Renal cortex interstitium (tissue), 11 donors: ENCODE data around the gene THRAP3. TPM values are rescaled to one million over a fixed set of nuclear protein-coding genes. Genes with fewer than 3 reads are reported as not detected.
"Not testable (repeated sequence)": the region's sequence is repeated elsewhere in the genome, so short reads cannot be mapped to it uniquely, and the experiment has no call there.

Experiments used
- DNase-seq, 11 donors: peaks; one replicate each; pipeline ENCODE4 v3.0.0-alpha.2; 2013; ENCODE audit warnings: low read depth in 9 of 11, low spot score in 4 of 11; ENCODE audit errors: extremely low read depth in 1 of 11
- polyA plus RNA-seq, 3 donors: library from polyadenylated mRNA; unstranded; fragments of 120-200 nt; gene quantifications; one replicate each; pipeline ENCODE4 v1.2.1, GENCODE V29; 2013; ENCODE audit not compliant: insufficient read length in 3 of 3

THRAP3 gene
- polyA plus RNA-seq, 3 donors = 145 to 151 (median 147) TPM

DNA sequence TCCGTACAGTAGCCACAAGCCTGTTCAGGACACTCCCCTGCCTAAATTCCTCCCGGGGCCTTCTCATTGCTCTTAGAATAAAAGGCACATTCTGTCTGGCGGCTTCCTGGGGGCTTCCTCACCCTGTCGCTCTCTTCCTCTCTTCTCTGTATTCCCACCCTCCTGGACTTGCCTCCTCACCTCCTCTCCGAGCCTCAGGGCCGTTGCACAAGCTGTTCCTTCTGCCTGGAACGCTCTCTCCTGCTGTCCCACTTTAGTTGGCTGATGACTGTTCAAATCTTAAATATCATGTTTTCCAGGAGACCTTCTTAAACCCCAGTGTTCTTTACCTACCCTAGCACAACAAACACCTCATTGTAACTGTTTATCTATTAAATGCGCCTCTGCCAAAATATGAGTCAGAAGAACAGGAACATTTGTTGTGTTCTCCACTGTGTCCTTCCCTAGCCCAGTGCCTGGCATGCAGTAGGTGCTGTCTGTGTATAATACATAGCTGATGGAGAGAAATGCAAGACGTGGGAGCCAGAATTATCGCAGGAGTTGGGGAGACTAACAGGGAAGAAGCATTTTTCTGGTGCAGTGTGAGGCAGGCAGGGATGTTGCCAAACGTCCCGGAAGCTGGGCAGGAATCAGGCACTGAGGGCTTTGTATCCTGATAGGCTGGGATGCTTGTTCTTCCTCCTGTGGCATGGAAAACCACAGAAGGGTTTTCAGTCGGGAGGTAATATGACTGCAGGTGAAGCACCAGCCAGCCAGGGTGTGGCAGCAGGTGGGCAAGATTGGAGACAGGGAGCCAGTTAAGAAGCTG, 24.1 kb upstream of the THRAP3 start:
- DNase-seq = no peak

DNA sequence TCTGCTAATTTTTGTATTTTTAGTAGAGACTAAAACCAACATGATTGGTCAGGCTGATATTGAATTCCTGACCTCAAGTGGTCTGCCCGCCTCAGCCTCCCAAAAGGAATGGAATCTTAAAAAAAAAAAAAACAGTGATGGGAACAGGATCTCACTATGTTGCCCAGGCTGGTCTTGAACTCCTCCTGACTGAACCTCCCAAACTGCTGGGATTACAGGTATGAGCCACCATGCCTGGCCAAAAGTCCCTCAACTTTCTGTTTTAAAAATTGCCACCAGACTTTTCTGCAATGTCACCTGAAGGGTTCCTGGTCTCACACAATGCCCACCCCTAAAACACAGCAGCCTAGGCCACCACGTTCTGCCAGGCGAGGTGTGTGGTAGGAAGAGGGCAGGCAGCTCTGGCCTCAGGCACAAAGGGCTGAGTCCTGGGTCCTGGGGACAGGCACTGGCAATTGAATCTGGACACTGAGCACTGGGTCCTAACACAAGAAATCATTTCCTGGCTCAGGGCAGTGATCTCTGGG, 21.2 kb upstream of the THRAP3 start:
- DNase-seq = no peak

DNA sequence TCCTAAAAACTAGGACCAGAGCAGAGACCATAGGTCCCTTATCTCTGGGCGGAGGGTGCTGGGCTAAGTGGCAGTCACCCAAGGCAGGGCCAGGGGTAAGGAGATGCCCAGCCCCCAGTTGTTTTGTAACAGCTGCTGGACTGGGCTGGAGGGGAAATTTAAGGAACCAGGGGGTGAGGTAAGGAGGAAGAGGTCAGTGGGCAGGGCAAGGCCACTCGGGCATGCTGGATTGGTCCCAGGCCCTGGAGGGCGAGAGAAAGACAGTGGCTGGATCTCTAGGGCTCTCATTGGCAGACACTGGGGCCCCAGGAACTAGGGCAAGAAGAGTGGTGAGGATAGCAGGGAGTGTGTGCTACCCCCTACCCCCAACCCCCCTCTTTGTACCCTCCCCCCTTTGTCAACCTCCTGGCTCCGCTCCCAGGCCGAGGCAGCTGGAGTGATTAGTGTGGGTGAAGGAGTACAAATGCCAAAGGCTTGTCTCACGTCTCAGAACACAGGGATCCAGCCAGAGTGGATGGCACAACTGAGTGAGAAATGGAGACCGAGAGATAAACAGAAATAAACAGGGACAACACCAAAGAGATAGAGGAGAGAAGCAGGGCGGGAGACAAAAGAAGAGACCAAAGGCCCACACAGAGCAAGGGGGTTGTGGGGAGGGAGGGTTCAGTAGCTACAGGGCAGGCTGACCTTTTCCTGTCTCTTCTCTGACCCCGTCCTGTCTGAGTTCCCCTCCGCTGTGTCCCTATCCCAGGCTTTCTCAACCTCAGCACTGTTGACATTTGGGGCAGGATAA, 20.5 kb upstream of the THRAP3 start:
- DNase-seq = no peak

DNA sequence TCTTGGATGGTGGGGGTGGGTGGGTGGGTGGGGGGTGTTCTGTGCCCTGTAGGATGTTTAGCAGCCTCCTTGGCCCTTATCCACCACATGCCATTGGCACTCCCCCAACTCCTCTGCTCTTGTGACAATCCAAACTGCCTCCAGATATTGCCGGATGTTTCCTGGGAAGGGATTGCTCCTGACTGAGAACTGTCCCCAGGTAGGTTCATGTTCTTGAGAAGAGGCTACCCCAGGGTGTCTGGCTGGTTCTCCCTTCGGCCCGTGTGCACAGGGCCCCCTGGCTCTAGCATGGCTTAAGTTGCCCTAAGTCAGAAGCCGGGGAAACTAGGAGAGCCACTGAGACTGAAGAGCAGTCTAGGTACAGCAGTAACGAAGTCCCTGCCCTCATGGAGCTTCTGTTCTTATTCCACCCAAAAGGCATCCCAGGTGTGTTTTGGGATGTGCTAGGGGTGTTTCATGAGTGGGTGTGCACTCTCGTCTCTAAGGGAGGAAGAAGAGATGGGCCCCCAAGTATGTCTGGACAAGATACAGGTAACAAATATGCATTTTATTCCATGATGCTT, 19.8 kb upstream of the THRAP3 start:
- no peak for DNase-seq

DNA sequence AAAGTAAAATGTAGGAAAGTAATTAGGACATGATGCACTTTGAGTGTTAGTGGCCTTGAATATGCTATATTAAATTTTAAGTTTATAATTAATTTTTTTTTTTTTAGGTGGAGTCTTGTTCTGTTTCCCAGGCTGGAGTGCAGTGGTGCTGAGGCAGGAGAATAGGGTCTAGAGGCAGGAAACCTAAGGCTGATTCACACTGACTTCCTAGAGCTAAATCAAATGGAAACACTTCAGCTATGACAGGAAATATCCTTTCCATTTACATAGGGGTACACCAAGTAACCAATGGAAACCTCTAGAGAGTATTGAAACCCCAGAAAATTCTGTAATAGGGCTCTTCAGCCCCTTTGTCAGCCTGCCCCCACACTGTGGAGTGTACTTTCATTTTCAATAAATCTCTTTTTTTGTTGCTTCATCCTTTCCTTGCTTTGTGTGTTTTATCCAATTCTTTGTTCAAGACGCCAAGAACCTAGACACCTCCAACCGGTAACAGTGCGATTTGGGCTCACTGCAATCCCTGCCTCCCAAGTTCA, 17.9 kb upstream of the THRAP3 start:
- no peak for DNase-seq

DNA sequence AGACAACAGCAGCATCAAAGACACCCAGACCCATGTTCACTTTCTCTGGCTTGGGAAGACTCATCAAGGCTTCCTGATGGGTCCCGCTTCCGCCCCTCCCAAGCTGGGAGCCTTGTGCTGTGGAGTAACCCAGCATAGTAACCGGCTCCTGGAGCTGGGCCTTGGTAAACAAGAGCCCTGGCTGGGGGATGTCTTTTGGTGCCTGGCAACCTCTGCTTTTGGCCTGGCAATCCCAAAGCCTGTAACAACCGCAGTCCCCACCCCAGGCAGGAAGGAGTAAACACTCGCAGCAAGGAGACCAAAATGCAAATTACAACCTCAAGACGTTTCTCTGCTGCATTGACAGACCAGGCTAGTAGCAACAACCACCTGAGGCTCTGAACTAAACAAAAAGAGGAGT, 16.9 kb upstream of the THRAP3 start:
- DNase-seq = no peak

DNA sequence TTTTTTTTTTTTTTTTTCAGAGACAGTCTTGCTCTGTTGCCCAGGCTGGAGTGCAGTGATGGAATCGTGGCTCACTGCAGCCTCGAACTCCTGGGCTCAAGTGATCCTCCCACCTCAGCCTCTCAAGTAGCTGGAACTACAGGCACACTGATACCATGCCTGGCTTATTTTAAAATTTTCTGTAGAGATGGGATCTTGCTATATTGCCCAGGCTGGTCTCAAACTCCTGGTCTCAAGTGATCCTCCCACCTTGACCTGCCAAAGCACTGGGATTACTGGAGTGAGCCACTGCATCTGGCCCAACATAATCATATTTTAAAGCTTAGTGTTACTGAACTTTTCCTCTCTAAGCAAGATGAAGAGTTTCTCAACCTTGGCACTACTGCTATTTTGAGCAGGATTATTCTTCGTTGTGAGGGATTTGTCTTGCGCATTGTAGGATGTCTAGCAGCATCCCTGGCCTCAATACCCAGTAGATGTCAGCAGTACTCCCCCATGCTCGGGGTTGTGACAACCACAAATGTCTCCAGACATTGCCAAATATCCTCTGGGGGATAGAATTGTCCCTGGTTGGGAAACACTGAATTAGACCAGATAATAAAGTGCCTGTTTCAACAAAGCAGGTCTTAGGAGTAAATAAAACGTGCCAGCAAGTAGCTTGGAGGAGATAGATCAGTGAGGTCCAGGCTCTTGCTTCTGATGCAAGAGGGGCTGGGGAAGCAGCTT, 15.1 kb upstream of the THRAP3 start:
- no peak for DNase-seq

DNA sequence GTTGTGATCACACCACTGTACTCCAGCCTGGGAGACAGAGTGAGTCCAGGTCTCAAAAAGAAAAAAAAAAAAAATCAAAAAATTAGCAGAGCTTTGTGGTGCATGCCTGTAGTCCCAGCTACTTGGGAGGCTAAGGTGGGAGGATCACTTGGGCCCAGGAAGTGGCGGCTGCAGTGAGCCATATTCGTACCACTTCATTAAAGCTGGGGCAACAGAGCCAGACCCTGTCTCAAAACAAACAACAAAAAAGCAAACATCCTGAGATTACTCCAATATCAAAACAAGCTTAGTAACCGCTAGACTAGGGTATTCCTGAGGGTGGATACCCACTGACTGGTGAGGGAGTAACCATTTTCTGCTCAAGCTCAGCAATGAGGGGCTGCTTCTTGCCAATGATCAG, 12.9 kb upstream of the THRAP3 start:
- DNase-seq = no peak

DNA sequence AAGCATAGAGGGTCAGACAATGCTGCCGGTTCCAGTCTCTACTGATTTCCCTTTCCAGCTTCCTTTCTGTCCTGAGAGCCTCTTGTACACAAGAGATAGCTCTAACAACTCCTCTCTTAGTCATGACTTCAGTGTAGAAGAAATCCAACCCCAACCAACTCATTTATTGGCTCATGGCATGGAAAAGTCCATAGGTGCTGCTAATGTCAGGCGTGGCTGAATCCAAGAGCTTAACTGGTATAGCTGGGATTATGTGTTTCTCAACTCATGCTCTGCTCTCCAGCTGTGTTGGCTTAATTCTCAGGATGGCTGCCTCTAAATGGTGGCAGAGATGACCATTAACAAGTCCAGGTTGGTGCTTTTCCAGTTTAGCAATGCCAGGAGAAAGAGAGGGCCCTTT, 12.4 kb upstream of the THRAP3 start:
- no peak for DNase-seq

DNA sequence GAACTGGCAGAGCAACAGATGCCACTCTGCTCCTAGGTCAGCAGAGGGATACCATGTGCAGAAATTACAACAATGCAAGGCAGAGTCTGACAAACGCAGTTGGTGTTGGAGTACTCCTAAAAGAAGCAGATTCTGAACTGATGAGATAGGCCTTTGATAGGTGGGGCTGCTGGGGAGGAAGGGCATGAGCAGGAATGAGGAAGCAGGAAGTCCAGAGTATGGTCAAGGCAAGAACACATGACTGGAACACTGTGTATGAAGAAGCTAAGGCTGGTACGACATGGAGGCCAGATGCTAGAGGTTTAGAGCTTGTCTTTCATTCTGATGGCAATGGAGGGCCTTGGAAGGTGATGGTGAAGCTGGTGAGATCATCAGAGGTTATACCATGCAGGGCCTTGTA, 11.5 kb upstream of the THRAP3 start:
- no peak for DNase-seq

DNA sequence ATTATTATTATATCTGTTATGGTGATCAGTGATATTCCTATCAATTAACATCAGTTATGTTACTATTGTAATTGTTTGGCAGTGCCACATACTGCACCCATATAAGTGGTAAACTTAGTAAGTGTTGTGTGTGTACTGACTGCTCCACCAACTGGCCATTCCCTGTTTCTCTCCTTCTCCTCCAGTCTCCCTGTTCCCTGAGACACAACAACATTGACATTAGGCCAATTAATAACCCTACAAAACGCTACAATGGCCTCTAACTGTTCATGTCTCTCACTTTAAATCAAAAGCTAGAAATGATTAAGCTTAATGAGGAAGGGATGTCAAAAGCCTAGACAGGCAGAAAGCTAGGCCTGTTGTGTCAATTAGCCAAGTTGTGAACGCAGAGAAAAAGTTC, 6.6 kb upstream of the THRAP3 start:
- no peak for DNase-seq

DNA sequence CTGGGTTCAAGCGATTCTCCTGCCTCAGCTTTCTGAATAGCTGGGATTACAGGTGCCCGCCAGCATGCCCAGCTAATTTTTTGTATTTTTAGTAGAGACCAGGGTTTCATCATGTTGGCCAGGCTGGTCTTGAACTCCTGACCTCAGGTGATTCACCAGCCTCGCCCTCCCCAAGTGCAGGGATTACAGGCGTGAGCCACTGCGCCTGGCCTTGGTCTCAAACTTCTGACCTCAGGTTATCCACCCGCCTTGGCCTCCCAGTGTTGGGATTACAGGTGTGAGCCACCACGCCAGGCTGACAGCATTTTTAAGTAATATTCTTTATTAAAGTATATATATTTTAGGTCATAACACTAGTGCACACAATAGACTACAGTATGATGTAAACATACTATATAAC, 2.3 kb upstream of the THRAP3 start:
- not testable (repeated sequence) for DNase-seq

DNA sequence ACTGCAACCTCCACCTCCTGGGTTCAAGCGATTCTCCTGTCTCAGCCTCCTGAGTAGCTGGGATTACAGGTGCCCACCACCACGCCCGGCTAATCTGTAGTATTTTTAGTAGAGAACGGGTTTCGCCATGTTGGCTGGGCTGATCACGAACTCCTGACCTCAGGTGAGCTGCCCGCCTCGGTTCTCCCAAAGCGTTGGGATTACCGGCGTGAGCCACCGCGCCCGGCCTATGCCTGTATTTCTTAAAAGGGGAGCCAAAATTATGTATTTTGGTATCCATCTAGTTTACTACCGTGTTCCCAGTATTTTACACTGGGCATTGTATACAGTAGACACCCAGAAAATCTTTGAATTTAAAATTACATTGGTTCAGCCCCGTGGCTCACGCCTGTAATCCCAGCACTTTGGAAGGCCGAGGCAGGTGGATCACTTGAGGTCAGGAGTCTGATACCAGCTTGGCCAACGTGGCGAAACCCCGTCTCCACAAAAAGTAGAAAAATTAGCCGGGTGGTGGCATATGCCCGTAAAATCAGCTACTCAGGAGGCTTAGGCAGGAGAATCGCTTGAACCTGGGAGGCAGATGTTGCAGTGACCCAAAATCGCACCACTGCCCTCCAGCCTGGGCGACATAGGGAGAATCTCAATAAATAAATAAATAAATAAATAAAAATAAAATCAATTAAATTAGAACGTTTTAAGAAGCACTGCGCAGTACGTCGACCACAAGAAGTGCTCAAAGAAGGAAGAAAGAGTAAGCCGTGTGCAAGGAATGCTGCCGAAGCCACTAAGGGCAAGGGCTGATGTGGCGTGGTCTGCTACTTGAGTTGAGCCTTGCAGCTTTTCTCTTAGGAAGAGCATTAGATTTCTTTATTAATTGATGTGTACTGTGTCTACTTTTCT, 1.5 kb upstream of the THRAP3 start:
- no peak for DNase-seq

DNA sequence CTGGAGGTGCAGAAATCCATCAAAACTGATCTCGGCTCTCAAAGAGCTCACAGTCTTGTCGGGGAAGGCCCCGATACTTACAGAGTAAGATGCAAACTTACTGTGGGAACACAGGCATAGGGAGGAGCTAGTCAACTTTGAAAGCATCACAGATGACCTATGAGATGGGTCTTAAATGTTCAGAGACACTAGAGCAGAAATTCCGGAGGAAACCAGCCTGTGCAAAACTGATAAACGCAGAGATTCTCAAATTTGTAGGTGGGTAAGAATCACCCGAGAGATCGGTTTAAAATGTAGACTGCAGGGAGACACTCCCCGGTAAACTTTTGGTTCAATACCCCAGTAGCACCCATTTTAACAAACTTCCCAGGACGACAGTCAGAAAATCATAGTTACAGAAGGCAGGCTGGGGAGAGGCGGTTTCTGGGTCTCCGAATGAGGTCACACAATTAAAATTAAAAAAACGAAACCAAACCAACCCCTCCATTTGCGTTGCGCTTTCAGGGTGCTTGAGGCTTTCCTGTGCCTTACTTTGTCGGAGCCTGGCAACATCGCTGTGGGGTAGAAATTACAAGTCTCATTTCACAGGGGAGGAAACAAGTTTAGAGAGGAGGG, 755 bp upstream of the THRAP3 start:
- DNase-seq = peak in 7 of 11 donors; percentile 21 to 55 (median 43)

DNA sequence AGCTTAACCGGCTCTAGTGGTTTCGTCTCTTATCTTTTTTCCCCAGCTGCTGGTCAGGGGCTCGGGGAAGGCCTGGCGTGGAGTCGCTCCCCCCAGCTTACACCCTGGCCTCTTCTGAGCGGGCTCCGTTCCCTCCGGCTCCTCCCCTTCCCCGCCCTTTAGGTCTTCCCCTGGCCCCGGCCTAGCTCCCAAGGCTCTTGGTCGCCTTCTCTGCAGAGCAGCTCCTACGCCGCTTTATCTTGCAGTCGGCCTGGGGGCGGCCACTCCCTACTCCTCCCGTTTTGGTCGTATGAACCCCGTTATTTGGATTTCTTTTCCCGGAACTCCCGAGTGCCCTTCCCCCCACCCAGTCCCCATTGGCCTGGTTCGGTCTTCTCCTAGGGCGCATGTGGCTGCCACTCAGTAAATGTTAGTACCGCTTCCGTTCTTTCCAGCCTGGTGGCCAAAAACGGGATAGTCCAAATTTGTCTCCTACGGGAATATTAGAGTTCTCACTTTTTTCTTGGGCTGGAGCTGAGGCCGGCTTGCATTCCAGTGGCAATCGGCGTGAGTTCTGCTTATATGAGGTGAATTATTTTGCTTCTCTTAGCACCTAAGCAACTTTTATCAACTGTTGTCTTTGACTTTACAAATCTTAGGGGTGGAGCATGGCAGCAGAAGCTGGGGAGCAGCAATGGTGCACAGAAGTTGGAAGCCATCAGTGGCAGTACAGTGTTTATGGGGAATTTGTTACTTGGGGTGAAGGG, 467 bp downstream of the THRAP3 start:
- peak; percentile 49 to 85 (median 75) for DNase-seq

DNA sequence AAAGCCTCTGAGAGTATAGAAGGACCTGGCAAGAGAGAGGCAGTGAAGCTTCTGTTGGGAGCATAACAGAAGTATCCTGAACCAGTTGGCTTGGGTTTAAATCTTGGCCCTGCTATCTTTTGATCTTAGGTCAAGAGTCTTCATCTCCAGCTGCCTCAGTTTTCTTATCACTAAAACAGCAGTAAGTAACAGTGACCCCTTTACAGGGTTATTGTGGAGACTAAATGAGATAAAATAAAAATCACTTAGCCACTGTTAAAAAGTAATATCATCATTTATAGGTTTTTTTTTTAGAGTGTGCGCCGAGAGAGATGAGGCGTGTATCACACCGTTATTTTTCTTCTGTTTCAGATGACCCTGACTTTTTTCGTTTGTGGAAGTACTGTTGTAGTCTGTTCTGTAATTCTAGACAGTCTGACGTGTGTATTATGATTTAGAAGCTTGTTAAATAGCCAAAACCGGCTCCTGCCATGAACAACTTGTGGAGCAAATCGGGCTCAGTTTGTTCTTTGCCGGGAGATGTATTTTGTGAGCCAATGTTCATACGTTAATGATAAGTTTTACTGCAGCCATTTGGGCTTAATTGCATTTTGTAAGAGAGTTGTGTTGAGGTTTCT, 1.1 kb downstream of the THRAP3 start:
- DNase-seq = no peak

DNA sequence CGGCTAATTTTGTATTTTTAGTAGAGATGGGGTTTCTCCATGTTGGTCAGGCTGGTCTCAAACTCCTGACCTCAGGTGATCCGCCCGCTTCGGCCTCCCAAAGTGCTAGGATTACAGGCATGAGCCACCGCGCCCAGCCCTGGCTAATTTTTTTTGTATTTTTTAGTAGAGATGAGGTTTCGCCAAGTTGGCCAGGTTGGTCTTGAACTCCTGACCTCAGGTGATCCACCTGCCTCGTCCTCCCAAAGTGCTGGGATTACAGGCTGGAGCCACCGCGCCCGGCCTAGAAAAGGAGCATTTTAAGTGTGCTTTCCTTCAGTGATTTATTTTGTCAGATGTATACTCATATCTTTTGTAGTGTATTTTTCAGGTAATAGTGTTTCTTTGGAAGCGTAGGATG, 6.0 kb downstream of the THRAP3 start:
- DNase-seq = not testable (repeated sequence)
